Gastrocnemius medialis (tissue), 4 donors: ENCODE data around the gene RGS19.

Experiments used
- CTCF ChIP-seq, 5 experiments: fragments of 450-650 bp in 3 of 5; fragments of 200-600 bp in 2 of 5; sonication (generic) in 2 of 5; IDR thresholded peaks in 4 of 5; conservative IDR thresholded peaks in 1 of 5; 1 replicate in 4 of 5; 2 replicates in 1 of 5; pipeline ENCODE4 v1.5.1; 2016 to 2019; ENCODE audit warnings: antibody characterized with exemption in 5 of 5, mild to moderate bottlenecking in 3 of 5, moderate library complexity in 3 of 5
- POLR2A ChIP-seq, 2 donors: fragments of 450-650 bp; IDR thresholded peaks; one replicate each; pipeline ENCODE4 v1.6.1; 2017; ENCODE audit warnings: antibody characterized with exemption in 2 of 2, mild to moderate bottlenecking in 2 of 2, moderate library complexity in 2 of 2

DNA sequence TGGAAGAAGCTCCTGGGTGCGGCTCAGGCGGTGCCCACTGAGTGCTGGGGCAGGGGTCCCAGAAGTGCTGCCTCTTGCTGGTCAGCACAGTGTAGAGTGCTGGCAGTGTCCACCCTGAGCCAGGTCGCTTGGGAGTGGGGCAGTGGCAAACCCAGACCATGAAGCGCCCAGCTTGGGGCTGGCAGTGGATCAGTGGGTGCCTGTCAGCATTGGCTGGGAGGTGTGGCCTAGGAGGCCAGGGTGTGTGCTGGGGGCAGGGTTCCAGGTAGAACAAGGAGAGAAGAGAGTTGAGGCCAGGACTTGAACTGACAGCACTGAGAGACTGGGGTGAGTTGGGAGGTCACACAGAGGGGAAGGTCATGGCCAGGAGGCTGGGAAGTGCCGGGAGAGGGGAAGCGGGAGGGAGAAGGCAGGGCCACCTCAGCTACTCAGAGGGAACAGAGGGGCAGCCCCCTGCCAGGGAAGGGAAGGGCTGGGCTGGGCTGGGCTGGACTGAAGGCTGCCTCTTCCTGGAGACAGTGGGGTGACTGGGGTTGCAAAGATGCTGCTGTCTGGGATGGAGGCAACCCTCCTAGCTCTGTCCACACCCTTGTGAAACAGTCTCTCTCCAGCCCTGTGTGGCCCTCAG, 12.2 kb downstream of the RGS19 start:
- TF ChIP-seq CTCF (IDR thresholded peaks at IDR 0.05 in 4 of 5, conservative IDR thresholded peaks at IDR 0.05 in 1 of 5) (no peak), POLR2A (IDR thresholded peaks at IDR 0.05) (no peak)
